A549 (cell line): Measurements from ENCODE around the gene ANKRD24.

Experiments used
- BHLHE40 ChIP-seq: IDR thresholded peaks from 2 replicates; pipeline ENCODE4 v1.6.1; 2012; ENCODE audit warnings: low read depth, low read length, inconsistent platforms
- CEBPB ChIP-seq, 2 experiments: fragments of >200 bp in 1 of 2; sonication (Bioruptor Twin) in 1 of 2; formaldehyde crosslinking in 1 of 2; IDR thresholded peaks; 2 replicates each; pipeline ENCODE4 v1.6.1; 2012 to 2016
- CHD2 ChIP-seq: fragments of 150-350 bp; IDR thresholded peaks from 2 replicates; pipeline ENCODE4 v1.6.1; 2014; ENCODE audit warnings: low read length; ENCODE audit not compliant: partially characterized antibody
- ESRRA ChIP-seq: fragments of 150-350 bp; IDR thresholded peaks from 2 replicates; pipeline ENCODE4 v1.6.1; 2014; ENCODE audit warnings: mild to moderate bottlenecking, low read length, borderline replicate concordance
- FOSL2 ChIP-seq, 2 experiments: fragments of 450-650 bp in 1 of 2; fragments of >200 bp in 1 of 2; sonication (Bioruptor Twin) in 1 of 2; formaldehyde crosslinking; IDR thresholded peaks; 2 replicates each; pipeline versions ENCODE4 v1.5.0 to v1.6.1; 2016 to 2020; ENCODE audit warnings: mild to moderate bottlenecking in 1 of 2, moderate library complexity in 1 of 2
- JUN ChIP-seq, 2 experiments: fragments of >200 bp; sonication (Bioruptor Twin); formaldehyde crosslinking; IDR thresholded peaks; 2 replicates in 1 of 2; 3 replicates in 1 of 2; pipeline ENCODE4 v1.6.1; 2016 to 2017
- MAFK ChIP-seq: fragments of 450-650 bp; IDR thresholded peaks from 2 replicates; pipeline ENCODE4 v1.6.1; 2014; ENCODE audit not compliant: partially characterized antibody
- NFE2L2 ChIP-seq: fragments of 150-350 bp; conservative IDR thresholded peaks from 2 replicates; pipeline ENCODE4 v1.6.1; 2014; ENCODE audit warnings: low read length
- POLR2A ChIP-seq: IDR thresholded peaks from 2 replicates; pipeline ENCODE4 v1.6.1; 2012; ENCODE audit warnings: mild to moderate bottlenecking, low read length
- POLR2AphosphoS2 ChIP-seq: conservative IDR thresholded peaks from 2 replicates; pipeline ENCODE4 v1.6.1; 2012; ENCODE audit warnings: low read length, improper control_type of control experiment, inconsistent platforms

GRCh38 chr19:4189641-4190040 is 7.2 kb downstream of the ANKRD24 start:
- no peak for TF ChIP-seq JUN (IDR thresholded peaks at IDR 0.05)
- no peak for TF ChIP-seq POLR2AphosphoS2
- TF ChIP-seq CHD2, result no peak
- TF ChIP-seq CEBPB (IDR thresholded peaks at IDR 0.05), result no peak
- no peak for TF ChIP-seq FOSL2 (IDR thresholded peaks at IDR 0.05)
- TF ChIP-seq FOSL2 (CRISPR knock-in tag; IDR thresholded peaks at IDR 0.05), result no peak
- no peak for TF ChIP-seq POLR2A
- no peak for TF ChIP-seq NFE2L2
- no peak for TF ChIP-seq BHLHE40
- no peak for TF ChIP-seq ESRRA
- TF ChIP-seq MAFK, result no peak
